ENCODE results near the gene OGDHL.

DNA sequence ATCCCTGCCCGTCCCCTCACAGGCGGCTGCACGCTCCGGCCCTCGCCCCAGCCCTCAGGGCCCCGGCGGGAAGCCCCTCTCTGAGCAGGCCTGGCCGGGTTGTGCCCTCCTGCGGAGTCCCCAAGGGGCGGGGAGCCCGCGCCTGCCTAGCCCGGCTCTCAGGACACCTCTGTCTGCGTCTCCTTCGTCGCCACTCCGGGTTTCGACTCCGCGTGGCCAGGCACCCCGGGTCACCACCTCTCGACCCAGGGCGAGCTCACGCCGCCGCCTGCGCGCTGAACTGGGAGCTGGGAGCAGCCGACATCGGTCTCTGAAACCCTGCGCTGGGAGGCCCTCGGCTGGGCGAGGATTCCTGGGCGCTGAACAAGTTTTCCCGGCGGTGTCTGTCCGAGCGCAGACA lies 6.2 kb upstream of the OGDHL start:
- TF ChIP-seq, protein P1, sequence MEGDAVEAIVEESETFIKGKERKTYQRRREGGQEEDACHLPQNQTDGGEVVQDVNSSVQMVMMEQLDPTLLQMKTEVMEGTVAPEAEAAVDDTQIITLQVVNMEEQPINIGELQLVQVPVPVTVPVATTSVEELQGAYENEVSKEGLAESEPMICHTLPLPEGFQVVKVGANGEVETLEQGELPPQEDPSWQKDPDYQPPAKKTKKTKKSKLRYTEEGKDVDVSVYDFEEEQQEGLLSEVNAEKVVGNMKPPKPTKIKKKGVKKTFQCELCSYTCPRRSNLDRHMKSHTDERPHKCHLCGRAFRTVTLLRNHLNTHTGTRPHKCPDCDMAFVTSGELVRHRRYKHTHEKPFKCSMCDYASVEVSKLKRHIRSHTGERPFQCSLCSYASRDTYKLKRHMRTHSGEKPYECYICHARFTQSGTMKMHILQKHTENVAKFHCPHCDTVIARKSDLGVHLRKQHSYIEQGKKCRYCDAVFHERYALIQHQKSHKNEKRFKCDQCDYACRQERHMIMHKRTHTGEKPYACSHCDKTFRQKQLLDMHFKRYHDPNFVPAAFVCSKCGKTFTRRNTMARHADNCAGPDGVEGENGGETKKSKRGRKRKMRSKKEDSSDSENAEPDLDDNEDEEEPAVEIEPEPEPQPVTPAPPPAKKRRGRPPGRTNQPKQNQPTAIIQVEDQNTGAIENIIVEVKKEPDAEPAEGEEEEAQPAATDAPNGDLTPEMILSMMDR (IDR thresholded peaks at IDR 0.05): no peak
- TF ChIP-seq, protein P2, sequence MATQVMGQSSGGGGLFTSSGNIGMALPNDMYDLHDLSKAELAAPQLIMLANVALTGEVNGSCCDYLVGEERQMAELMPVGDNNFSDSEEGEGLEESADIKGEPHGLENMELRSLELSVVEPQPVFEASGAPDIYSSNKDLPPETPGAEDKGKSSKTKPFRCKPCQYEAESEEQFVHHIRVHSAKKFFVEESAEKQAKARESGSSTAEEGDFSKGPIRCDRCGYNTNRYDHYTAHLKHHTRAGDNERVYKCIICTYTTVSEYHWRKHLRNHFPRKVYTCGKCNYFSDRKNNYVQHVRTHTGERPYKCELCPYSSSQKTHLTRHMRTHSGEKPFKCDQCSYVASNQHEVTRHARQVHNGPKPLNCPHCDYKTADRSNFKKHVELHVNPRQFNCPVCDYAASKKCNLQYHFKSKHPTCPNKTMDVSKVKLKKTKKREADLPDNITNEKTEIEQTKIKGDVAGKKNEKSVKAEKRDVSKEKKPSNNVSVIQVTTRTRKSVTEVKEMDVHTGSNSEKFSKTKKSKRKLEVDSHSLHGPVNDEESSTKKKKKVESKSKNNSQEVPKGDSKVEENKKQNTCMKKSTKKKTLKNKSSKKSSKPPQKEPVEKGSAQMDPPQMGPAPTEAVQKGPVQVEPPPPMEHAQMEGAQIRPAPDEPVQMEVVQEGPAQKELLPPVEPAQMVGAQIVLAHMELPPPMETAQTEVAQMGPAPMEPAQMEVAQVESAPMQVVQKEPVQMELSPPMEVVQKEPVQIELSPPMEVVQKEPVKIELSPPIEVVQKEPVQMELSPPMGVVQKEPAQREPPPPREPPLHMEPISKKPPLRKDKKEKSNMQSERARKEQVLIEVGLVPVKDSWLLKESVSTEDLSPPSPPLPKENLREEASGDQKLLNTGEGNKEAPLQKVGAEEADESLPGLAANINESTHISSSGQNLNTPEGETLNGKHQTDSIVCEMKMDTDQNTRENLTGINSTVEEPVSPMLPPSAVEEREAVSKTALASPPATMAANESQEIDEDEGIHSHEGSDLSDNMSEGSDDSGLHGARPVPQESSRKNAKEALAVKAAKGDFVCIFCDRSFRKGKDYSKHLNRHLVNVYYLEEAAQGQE (IDR thresholded peaks at IDR 0.05; ENCODE audit: insufficient read depth in 1 of 2, low read depth in 2 of 2, low read length in 1 of 2): no peak
- no peak for TF ChIP-seq POLR2AphosphoS5 (IDR thresholded peaks at IDR 0.05; ENCODE audit: low read depth, low read length)
